HG03457 (cell line): ENCODE data around the gene ENOX1.

Source experiments
- ATAC-seq: cut with Tn5 transposase; IDR thresholded peaks from one replicate; pipeline ENCODE4 v1.9.1; 2021; ENCODE audit warnings: moderate number of reproducible peaks; ENCODE audit not compliant: unreplicated experiment

ENOX1 gene

DNA sequence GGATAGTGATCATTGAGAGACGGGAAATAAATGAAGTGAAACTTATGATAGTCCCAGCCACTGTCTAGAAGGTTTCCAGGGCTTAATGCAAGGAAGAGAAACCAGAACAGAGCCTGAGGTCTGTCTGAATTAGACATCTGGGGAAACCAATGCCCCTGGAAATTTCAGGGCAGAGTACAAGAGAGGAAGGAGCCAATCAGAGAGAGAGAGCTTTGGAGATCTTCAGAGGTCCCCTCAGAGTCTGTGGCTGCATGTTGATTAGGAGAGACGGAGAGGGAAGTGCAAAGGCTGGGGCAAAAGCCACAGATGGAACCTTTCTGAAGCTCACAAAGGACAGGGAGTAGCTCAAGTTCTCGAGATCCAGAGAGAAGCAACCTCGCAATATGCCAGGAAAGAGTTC is 385.4 kb downstream of the ENOX1 start:
- ATAC-seq = no peak

DNA sequence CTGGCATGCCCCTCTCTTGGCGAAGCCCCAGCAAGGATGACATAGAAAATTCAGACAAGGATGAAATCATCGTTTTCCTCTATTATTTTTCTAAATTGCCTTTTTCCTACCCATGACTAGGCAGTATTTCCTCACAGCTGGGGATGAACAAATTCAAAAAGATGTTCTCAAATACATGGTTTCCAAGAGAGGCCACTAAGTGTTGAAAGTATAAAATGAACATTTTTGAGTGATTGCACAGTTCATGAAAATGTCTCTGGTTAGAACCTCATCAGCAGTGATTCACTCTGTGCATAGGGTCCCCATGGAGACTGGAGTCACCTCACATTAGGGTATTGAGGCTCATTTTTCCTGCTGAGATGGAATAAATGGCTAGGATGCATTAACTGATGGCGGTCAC is 389.7 kb downstream of the ENOX1 start:
- no peak for ATAC-seq

DNA sequence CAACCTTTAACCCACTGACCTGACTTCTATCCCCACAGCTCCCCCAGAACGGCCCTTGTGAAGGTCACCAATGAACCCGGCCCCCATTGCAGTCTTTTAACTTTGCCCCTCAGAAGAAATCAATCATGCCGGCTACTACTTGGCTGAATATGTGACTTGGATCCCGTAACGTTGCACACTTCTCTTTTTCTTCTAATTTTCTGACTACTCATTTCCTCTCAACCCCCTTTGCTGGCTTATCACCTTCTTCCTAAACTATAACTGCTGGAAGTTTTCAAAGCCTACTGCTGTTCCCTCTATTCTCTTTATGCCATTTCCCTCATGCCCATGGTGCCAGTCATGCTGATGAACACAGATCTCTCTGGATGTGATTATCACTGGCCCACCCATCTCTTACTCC is 395.7 kb downstream of the ENOX1 start:
- ATAC-seq = no peak

DNA sequence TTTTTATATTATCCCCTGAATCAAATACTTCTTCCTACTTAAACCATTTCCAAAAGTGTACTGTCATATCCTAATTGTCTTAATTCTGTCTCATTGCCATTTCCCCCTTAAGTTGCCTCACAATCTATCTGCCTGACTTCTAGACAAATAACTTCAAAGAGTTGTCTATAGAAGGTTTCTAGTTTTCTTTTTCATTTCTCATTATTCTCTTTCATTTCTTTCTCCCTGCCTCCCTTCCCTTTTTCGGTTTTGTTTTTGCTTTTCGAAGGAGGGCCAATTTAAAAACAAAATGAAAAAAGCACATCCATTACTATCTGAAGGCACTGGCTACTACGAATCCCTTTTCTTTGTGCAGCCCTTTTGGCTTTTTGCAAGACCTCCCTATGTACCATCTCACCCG is 396.2 kb downstream of the ENOX1 start:
- no peak for ATAC-seq

DNA sequence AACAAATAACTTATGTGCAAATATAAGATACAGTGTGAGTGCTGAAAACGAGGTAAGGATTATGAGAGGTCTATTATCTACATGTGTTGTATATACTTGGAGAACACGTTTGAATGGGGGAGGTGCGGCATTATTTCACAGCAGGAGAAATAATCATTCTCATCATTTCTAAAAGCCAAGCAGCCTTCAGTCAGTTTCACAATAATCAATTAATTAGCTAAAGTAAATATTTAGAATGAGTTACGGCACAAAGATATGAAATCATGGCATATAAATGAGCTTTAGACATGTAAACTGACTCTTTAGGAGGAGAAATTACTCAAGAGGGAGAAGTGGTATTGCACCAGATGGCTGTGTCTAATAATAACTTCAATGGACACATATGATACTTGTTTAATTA is 396.8 kb downstream of the ENOX1 start:
- no peak for ATAC-seq

DNA sequence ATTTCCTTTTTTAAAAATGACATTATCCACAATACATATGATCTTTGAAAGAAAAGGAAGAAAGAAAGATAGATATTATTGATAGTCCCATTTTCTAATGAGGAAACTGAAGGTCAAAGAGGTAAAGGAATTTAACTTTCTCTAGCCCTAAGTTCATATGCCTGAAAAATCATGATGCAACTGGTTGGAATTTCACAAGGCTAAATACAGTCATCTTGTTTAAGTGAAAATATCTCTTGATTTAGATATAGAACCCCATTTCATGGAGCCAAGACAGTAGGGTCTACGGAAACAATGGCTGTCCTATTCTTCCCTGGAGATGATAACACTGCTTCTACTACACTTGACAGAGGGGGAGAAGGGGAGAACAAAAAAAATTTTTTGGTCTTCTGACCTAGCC is 397.2 kb downstream of the ENOX1 start:
- no peak for ATAC-seq

DNA sequence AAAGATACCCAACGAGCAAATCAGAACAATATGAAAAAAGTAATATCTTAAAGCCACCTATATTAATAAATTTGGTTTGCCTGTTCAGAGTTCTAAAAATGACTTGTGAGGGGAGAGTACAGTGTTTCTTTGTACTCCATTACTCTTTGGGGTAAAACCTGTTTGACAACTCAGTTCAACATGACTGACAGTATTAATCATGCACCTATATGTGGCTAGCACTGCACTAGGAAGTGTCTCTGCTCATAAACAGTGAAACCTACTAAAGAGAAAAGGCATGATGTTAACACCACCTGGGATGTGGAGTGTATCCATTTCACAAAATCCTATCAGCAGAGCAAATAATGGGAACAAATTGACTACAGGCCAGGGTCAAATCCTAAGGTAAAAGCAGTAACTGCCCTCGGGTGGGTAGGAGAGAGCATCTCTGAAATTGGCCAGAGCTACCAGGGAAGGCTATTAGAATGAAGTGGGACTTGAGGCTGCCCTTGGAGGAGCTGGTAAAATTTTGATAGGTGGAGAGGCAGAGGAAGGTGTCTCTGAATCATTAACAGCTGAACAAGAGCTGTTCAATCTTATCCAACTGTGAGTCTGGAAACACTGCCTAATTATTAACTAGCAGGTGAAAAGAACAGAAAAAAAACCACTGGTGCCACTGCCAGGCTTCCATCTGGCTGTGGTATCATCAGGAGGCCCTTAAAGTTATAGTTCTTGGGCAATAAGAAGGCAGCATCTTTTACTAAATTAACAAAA is 398.3 kb downstream of the ENOX1 start:
- peak; percentile 60 for ATAC-seq

DNA sequence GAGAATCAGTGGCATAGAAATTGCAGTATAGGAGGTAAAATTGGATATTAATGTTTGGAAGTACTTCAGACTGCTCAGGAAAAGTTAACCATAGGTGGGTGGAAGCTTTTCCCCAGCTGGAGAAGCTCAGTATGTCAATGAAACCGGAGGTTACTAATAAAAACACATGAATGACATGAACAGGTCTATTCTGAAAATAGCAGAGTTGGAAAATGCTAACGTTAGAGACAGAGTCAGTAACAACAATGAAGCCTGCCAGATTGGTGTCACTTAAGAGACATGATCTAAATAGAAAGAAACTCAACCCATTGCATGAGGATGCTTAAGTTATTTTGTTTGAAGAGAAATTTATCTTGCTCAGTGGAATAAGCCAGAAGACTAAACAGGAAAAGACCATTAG is 398.9 kb downstream of the ENOX1 start:
- ATAC-seq = no peak

DNA sequence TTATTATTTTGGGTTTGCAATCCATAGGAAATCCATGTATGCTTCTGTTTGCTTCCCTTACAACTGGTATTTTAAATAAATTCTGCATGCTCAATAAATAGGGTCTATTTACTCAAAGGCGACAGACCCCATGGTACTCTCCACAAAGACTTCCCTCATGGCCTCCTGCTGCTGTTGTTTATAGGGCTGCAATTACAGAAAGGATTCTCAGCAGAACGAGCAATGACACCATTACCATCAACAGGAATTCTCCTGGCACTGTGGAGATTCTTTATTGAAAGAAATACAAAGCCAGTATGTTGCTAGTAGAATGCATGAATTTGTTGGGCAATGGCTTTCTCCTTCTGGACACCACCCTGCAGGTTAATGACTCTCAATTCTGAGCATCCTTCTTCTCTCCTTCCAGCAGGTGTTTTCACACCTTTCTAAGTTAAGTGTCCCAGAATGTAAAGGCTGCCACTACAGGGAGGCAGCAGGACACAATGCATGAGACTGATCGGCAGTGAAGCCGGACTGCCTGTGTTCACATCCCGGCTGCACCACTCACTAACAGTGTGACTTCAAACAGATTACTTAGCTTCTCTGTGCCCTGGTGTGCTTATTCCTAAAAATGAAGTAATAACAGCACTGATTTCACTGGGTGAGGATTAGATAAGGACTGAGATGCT is 403.1 kb downstream of the ENOX1 start:
- ATAC-seq = no peak

DNA sequence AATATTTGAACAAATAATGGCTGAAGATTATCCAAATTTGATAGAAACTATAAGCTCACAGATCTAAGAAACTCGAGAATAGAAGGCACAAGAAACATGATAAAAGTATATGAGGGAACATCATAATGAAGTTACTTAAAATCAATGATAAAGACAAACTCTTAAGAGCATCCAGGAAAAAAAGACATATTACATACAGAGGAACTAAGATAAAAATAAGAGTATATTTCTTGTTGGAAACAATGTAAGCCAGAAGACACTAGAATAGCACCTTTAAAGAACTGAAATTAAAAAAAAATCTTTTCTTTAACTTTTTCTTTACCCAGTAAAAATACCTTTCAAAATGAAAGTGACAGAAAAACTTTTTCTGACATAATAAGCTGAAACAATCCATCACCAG is 407.0 kb downstream of the ENOX1 start:
- ATAC-seq = no peak

DNA sequence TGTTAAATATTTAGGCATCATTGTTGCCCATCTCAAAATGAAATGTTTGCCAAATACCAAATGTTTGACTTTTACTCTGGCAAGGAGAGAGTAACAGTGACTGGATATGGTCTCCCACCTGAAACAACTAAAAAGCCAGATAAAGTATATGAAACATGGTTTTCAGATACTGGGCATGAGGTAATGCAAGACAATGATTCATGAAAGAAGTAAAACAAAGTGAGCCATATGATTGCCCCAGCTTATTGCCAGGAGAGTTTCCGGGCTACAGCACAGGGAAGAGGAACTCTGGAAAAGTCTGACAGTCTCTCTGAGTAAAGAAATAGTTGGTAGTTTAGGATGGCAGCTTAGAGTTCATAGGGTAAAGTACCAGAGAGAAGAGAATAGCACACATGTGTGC is 408.8 kb downstream of the ENOX1 start:
- no peak for ATAC-seq

DNA sequence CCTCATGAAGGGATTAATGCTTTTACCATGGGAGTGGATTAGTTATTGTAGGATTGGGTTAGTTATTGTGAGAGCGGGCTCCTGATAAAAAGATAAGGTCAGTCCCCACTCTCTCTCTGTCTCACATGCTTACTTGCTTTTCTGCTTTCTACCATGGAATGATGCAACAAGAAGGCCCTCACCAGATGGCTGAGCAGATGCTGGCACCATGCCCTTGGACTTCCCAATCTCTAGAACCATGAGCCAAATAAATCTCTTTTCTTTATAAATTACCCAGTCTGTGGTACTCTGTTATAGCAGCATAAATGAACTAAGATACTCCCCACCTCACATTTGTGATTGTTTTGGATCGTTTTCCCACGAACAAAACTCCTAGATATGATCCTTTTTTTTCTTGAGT is 409.6 kb downstream of the ENOX1 start:
- no peak for ATAC-seq

DNA sequence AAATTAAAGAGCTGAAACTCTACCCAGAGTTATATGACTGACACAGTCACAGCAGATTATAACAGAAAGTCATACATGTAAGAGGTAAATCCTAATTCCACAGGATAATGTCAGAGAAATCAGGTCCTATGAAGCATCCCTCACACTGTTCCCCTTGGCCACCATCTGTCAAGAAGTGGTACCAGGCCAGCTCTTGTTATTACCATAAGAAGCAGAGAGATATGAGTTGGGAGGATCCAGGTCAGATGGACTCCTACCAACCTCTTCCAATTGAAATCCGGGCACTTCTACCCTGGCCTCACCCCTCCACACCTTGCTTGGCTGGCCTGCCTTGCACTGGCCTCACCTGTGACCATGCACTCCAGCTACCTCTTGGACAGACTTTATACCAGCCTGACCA is 410.2 kb downstream of the ENOX1 start:
- ATAC-seq = no peak

DNA sequence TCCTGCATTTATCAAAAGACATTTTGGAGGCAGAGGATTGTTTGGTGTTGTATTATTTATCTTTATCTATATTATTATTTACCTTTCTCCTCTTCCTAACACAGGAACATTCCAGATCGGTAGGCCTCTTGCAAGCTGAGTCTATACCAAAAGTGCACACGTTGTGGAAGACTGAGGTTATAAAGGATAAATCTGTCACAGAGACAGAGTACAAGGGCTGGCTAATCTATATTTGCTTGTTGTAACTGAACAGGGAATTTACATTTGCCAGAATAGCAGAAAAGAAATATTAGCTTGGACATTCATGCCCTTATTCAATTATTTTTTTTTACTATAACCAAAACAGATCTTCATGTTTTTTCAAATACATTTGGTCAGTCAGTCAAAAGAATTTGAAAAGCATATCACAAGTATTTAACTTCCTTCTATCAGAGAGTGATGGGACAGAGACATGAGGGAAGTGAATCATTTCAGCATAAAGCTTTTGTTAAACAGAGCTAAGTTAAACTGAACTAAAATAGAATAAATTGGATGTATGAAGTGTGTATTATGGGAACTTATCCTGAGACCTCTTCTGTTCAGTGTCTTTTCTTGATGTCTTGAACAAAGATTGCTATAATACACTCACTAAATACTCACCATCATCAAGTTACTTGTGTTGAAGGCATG is 410.8 kb downstream of the ENOX1 start:
- ATAC-seq = no peak

DNA sequence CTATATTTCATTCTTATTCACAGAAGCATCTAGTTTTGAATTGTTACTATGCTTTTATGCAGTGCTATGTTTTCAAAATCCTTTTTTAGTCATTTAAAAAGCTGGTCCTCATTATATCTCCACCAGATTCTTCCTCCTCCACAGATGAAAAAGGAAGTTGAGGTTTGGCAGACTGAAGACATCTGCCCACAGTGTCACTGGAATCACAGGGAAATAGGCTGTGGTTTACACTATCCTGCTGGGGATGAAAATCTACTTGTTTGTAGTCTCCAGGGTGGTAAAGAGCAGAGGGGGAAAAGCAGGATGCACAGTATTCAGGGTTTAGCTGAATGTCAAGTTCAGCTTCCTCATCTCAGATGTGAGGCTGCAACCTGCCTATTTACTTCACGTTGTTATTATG is 412.2 kb downstream of the ENOX1 start:
- ATAC-seq = no peak

DNA sequence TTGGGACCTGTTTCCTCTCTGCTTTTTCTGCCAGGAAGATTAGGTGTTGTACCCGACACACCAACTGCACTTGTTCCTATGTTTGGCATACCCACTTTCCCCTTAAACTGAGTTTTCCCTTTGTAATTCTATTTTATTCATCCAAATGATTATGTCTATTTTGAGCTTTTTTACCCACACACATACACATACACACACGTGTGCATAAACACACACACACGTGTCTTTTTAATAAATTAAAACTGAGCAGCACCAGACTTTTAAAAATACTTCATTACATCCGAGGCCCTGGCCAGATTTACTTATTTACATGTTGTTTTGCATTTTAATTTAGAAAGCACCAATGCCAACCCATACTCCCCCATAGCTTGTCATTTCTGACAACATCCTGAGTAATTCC is 413.4 kb downstream of the ENOX1 start:
- no peak for ATAC-seq

DNA sequence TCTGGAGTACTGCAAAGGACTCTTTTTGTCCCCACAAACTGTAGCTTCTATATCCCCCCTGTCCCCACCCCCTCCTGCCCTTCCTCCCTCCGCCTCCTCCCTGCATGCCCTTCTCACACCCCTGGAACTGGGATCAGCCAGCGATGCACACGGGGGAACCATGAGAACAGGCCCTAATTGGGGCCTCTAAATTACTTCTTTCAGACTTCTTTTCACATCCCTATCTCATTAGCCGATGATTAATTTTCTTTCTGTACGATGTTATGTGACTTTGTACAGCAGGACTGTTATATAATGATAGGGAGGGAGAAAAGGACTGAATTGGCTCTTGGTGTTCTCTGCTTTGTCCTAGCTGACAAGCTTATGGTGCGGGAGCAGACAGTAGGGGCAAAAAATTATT is 415.9 kb downstream of the ENOX1 start:
- ATAC-seq = no peak

DNA sequence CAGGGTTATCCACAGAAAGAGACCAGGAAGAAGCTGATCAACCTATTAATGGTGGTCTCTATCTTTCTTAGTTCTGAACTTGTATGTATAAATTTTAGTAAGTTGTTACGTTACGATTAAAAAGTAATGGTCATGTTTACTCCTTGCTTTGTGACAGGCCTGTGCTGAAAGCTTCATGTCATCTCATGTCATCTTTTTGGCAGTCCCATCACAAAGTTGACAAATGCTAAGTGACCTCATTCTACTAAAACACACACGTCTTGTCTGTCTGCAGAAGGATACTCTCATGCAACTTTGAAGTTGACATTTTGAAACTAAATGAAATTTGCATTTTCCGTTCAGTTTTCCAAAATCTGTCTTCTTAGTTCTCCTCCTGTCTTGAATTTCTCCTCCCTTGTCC is 417.5 kb downstream of the ENOX1 start:
- no peak for ATAC-seq

DNA sequence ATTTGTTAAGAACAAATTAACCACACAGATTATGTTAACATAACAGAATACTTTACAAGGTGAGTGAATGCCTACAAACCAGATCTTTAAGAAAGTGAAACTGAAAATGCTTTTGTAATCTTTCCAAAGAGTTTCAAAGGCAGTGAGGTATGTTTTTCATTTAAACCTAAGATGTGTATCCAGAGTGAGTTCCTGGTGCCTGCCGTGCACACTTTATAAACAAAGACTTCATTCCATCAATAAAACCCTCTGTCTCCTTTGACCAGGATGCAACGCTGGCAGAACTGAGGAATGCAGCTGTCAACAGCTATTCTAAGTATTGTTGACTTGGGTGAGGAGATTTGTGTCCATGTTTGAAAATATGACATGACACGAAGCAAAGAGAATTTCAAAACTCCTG is 418.8 kb downstream of the ENOX1 start:
- no peak for ATAC-seq

DNA sequence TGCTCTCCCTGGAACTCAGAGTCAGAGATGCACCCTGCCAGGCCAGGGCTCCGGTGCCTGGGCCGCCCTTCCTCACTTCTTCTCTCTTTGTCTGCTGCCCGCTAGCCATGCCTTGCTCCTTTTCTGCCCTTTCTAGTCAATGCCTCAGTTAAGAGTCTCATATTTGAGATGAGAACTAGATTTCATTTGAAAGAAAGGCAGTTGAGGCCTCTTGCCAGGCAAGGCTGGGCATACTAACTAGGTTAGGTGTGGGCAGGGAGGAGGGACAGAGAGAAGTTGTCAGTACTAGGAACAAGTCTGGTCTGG is 421.8 kb downstream of the ENOX1 start:
- no peak for ATAC-seq

DNA sequence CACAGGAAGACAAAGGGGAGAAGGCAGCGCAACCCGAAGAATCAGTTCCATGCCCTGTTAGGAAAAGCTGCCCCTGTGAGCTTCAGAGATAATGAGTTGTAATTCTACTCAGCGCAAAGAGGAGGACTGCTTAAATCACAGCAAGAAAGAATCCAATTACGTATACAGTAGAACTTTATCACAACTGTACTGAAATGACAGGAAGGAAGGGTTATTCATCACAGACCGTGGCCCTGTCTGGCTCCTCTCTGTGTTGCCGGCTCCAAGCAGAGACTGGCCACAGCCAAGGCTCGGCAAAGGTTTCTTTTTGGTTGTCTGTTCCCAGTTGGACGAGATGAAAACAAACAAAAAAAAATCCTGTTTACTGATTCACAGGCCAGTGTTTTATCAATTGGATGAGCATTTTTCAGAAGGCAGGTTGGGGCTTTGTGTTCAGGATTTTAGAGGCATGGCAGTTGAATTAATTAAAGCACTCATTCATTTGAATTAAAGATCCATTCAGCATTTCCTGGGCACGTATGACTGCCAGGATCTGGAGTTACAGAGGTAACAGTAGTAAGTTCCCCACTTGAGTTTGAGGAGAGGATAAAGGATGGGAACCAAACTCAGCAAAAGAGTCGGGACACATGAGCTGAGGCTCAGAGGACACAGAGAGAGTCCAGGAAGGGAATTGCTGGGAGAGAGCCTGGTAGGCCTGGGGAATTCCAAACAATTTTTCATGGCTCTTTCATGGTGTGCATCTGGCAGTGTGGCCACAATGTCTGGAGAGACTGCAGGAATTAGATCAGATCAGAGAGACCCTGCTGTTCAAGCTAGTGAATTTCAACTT is 422.3 kb downstream of the ENOX1 start:
- no peak for ATAC-seq
